Measurements from ENCODE around the gene KRTAP13-3. TPM values are rescaled to one million over a fixed set of nuclear protein-coding genes. Genes with fewer than 3 reads are reported as not detected.

KRTAP13-3 gene
- total RNA-seq = not detected

GRCh38 chr21:30425826-30426225, at the start of gene KRTAP13-3:
Gene KRTAP13-3 (minus strand): TSS chr21:30425926. CDS start chr21:30425912, 14 bp downstream.
- no peak for DNase-seq (ENCODE audit: low spot score)
- no peak for ATAC-seq

GRCh38 chr21:30468900-30469714, 43.4 kb upstream of the KRTAP13-3 start:
- DNase-seq (ENCODE audit: low spot score) = no peak
- no peak for ATAC-seq

- DNase-seq (ENCODE audit: low spot score) (no peak), ATAC-seq (peak; percentile 26)
Observed at GRCh38 chr21:30463713-30464112, 38.0 kb upstream of the KRTAP13-3 start.

GRCh38 chr21:30448514-30448913, 22.8 kb upstream of the KRTAP13-3 start:
- ATAC-seq (no peak), DNase-seq (ENCODE audit: low spot score) (no peak)

GRCh38 chr21:30447056-30447455, 21.3 kb upstream of the KRTAP13-3 start:
- no peak for DNase-seq (ENCODE audit: low spot score)
- no peak for ATAC-seq

- ATAC-seq = no peak
- DNase-seq (ENCODE audit: low spot score) = no peak
Observed at GRCh38 chr21:30444204-30444603, 18.5 kb upstream of the KRTAP13-3 start.

- DNase-seq (ENCODE audit: low spot score) = no peak
- ATAC-seq = no peak
Observed at GRCh38 chr21:30443226-30443625, 17.5 kb upstream of the KRTAP13-3 start.

- DNase-seq (ENCODE audit: low spot score) (no peak), ATAC-seq (no peak)
Observed at GRCh38 chr21:30439975-30440374, 14.2 kb upstream of the KRTAP13-3 start, which contains the start of gene KRTAP15-1. Gene KRTAP15-1 (plus strand): TSS chr21:30440275. CDS start chr21:30440328, 53 bp downstream.

GRCh38 chr21:30437010-30437565, 11.4 kb upstream of the KRTAP13-3 start:
- ATAC-seq = no peak
- DNase-seq (ENCODE audit: low spot score) = no peak

GRCh38 chr21:30434033-30434631, 8.4 kb upstream of the KRTAP13-3 start:
- peak; percentile 92 for ATAC-seq

GRCh38 chr21:30430170-30430655, 4.5 kb upstream of the KRTAP13-3 start, which contains the start of gene KRTAP13-4:
Gene KRTAP13-4 (plus strand): TSS chr21:30430220. CDS start chr21:30430276, 56 bp downstream.
- ATAC-seq = no peak
- no peak for DNase-seq (ENCODE audit: low spot score)

More at GRCh38 chr21:30434033-30434631, 8.4 kb upstream of the KRTAP13-3 start:
- no peak for DNase-seq (ENCODE audit: low spot score)

GRCh38 chr21:30426731-30427130, 1.0 kb upstream of the KRTAP13-3 start:
- no peak for DNase-seq (ENCODE audit: low spot score)
- ATAC-seq = no peak

GRCh38 chr21:30415993-30416392, 9.7 kb downstream of the KRTAP13-3 start:
- no peak for DNase-seq (ENCODE audit: low spot score)
- ATAC-seq = no peak

GRCh38 chr21:30408782-30409494, 16.8 kb downstream of the KRTAP13-3 start:
- ATAC-seq = peak; percentile 84
- no peak for DNase-seq (ENCODE audit: low spot score)

GRCh38 chr21:30395731-30396130, 30.0 kb downstream of the KRTAP13-3 start, which contains the start of gene KRTAP13-1:
Gene KRTAP13-1 (plus strand): TSS chr21:30396031. CDS start chr21:30396087, 56 bp downstream.
- ATAC-seq = no peak
- DNase-seq (ENCODE audit: low spot score) = no peak

- DNase-seq (ENCODE audit: low spot score) = no peak
- no peak for ATAC-seq
Observed at GRCh38 chr21:30391492-30392025, 34.2 kb downstream of the KRTAP13-3 start.

GRCh38 chr21:30382201-30382600, 43.5 kb downstream of the KRTAP13-3 start:
- ATAC-seq (no peak), DNase-seq (ENCODE audit: low spot score) (no peak)

All from left lobe of liver (tissue), 2 donors.